ENCODE data around the gene CDK5R1. TPM values are rescaled to one million over a fixed set of nuclear protein-coding genes. Genes with fewer than 3 reads are reported as not detected.

The CDK5R1 gene
- total RNA-seq (ENCODE audit: low replicate concordance) = 0.35 and 0.75 TPM in 2 replicates

DNA sequence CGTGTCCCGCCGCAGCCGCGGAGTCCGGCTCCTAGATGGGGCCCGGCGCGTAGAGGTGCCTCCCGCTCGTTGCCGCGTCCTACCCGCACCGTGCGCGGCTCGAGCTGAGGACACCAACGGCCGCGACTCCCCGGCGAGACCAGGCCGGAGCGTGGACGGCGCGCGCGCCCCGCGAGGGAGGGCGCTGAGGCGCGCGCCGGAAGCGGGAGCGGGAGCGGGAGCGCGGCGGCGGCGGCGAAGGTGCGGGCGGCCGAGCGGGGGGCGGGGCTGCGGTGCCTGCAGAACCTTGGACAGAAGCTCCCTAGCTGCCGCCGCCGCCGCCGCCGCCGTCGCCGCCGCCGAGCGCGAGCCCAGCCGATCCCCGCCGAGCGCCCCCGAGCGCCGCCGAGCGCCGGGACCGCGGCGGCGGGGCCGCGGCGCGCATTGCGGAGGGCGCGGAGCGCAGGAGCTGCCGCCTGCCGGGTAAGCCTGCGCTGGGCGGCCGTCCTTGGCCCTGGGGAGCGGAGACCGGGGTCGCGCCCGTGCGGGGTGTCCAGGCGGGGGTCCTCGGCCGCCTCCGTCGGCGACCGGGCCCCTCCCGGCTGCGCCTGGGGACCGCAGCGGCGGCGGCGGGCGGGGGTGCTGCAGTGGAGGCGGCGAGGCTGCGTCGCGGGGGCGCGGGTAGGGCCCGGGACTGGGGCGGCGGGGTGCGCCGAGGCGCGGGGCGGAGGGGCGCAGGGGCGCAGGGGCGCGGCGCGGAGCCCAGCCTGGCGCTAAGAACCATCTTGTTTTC, at the start of gene CDK5R1:
CDK5R1 (plus strand) TSS at position 293 of the 772 bp plus-strand sequence. CDS start 628 bp downstream, outside the sequence.

GRCh38 chr17:32444301-32445073, 42.3 kb upstream of the CDK5R1 start, which contains the start of gene PSMD11:
PSMD11 (plus strand) TSS chr17:32444510; CDS start chr17:32444524, 14 bp downstream.

Other genes with a start within 250 kb of the CDK5R1 start
- gene RHBDL3, start 221.2 kb upstream of the CDK5R1 start, total RNA-seq (ENCODE audit: low replicate concordance) = under 0.01 and 0.12 TPM in 2 replicates
- gene C17orf75, start 144.8 kb upstream of the CDK5R1 start, total RNA-seq (ENCODE audit: low replicate concordance) = 14.0 and 25.3 TPM in 2 replicates
- 54.5 and 77.2 TPM in 2 replicates for gene ZNF207, start 136.8 kb upstream of the CDK5R1 start, total RNA-seq (ENCODE audit: low replicate concordance)
- 57.4 and 91.7 TPM in 2 replicates for gene PSMD11, start 42.5 kb upstream of the CDK5R1 start, total RNA-seq (ENCODE audit: low replicate concordance)

All from smooth muscle cell of the coronary artery (primary cell).